Kidney (tissue), 14 donors: ENCODE results near the gene SULF2. TPM values are rescaled to one million over a fixed set of nuclear protein-coding genes. Genes with fewer than 3 reads are reported as not detected.

Experiments
- DNase-seq, 5 donors: peaks; one replicate each; pipeline ENCODE4 v3.0.0-alpha.2; 2013 to 2020
- FAIRE-seq: peaks from 2 replicates; lab custom pipeline; 2012; peaks lifted over from hg19 to GRCh38; lab: Jason Lieb, UNC
- H3K27ac ChIP-seq, 2 donors: one replicate each; pipeline ENCODE4 v1.7.0; 2013; ENCODE audit warnings: low read depth in 2 of 2, low read length in 2 of 2, inconsistent platforms in 1 of 2
- H3K27me3 ChIP-seq: one replicate; pipeline ENCODE4 v1.7.1; 2013; ENCODE audit warnings: low read length, inconsistent platforms; ENCODE audit not compliant: control insufficient read depth, insufficient read depth
- H3K36me3 ChIP-seq, 3 donors: one replicate each; pipeline versions ENCODE4 v1.7.0 to v1.7.1; 2013; ENCODE audit warnings: low read length in 3 of 3, control low read depth in 1 of 3, inconsistent platforms in 1 of 3; ENCODE audit not compliant: insufficient read depth in 3 of 3, control insufficient read depth in 2 of 3
- H3K4me1 ChIP-seq, 3 donors: one replicate each; pipeline versions ENCODE4 v1.7.0 to v1.7.1; 2013; ENCODE audit warnings: low read length in 3 of 3, inconsistent platforms in 1 of 3, low read depth in 1 of 3; ENCODE audit not compliant: control insufficient read depth in 2 of 3, insufficient read depth in 2 of 3
- H3K4me3 ChIP-seq, 3 donors: one replicate each; pipeline versions ENCODE4 v1.7.0 to v1.8.1; 2013; ENCODE audit warnings: low read length in 3 of 3, control low read depth in 1 of 3, inconsistent platforms in 1 of 3
- H3K9ac ChIP-seq, 3 donors: one replicate each; pipeline versions ENCODE4 v1.7.0 to v1.7.1; 2013; ENCODE audit warnings: low read length in 3 of 3, control low read depth in 1 of 3, inconsistent platforms in 1 of 3
- H3K9me3 ChIP-seq, 3 donors: one replicate each; pipeline versions ENCODE4 v1.7.0 to v1.7.1; 2013; ENCODE audit warnings: low read length in 3 of 3, control low read depth in 1 of 3, inconsistent platforms in 1 of 3; ENCODE audit not compliant: control insufficient read depth in 2 of 3, insufficient read depth in 1 of 3
- CTCF ChIP-seq: IDR thresholded peaks from 3 replicates; pipeline ENCODE4 v1.5.1; 2012; ENCODE audit warnings: mild to moderate bottlenecking, moderate library complexity, borderline replicate concordance; ENCODE audit not compliant: insufficient read depth; ENCODE audit errors: extremely low read depth
- intact Hi-C: fragments of 100-400 bp; cut with DNase I; formaldehyde crosslinking; loops from one replicate; pipeline ENCODE4 v1.11.1; 2022
- polyA plus RNA-seq: library from polyadenylated mRNA; stranded (reverse); fragments of 350-450 nt; fragmentation: Illumina TruSeq; extraction: RNeasy Lipid Tissue Mini Kit (QIAGEN cat#74804); gene quantifications from one replicate; pipeline ENCODE4 v1.2.3, GENCODE V29; 2014; ENCODE audit warnings: low read depth, low replicate concordance; ENCODE audit not compliant: insufficient read depth
- total RNA-seq: library from RNA; stranded (reverse); fragmentation: NEBNext Ultra II Directional; extraction: Animal tissue kit (Norgen Biotek cat#: 25700); gene quantifications from one replicate; pipeline ENCODE4 v1.2.1, GENCODE V29; 2021
- donor health status: control.
- donor health status: control.
- donor health status: control.
- donor health status: control.
- donor health status: control.
- donor health status: DM: yes; HTN: yes; CAD: no.
- donor health status: Normal renal cell carcinoma (clear cell type).

SULF2 gene
- total and polyA plus RNA-seq, 2 donors from 2014 or later: 85.1 to 257 TPM

- no peak overlapping the region for H3K27ac ChIP-seq
- TF ChIP-seq CTCF: no peak
- no peak overlapping the region for H3K9ac ChIP-seq
- H3K4me1 ChIP-seq: peaks cover 0 to 2% (median 0%) of the 10 kb centered on the region in 3 donors
- peaks cover 0 to 30% (median 8%) of the 10 kb centered on the region in 3 donors for H3K36me3 ChIP-seq
- H3K9me3 ChIP-seq: no peaks in the 10 kb centered on the region
- intact Hi-C loops: no loop called here
- DNase-seq (no peak), FAIRE-seq (no peak)
- H3K4me3 ChIP-seq: no peak overlapping the region
- H3K27me3 ChIP-seq: no peaks in the 10 kb centered on the region
These were observed 123.6 kb downstream of the SULF2 start for GRCh38 chr20:47661714-47662113.

GRCh38 chr20:47660983-47661700 is 124.1 kb downstream of the SULF2 start:
- peaks cover 0 to 30% (median 8%) of the 10 kb centered on the region in 3 donors for H3K36me3 ChIP-seq
- no peak overlapping the region for H3K4me3 ChIP-seq
- FAIRE-seq (no peak), DNase-seq (peak in 3 of 5 donors; percentile 51 to 69 (median 56))
- no peaks in the 10 kb centered on the region for H3K9me3 ChIP-seq
- H3K4me1 ChIP-seq: peaks cover 0 to 2% (median 0%) of the 10 kb centered on the region in 3 donors
- TF ChIP-seq CTCF: no peak
- no peak overlapping the region for H3K27ac ChIP-seq
- H3K9ac ChIP-seq: no peak overlapping the region
- H3K27me3 ChIP-seq: no peaks in the 10 kb centered on the region
- intact Hi-C loops: no loop called here

- intact Hi-C loops: no loop called here
- no peak for FAIRE-seq
- H3K4me3 ChIP-seq: no peak overlapping the region
- peaks cover 0 to 30% (median 8%) of the 10 kb centered on the region in 3 donors for H3K36me3 ChIP-seq
- TF ChIP-seq CTCF: no peak
- peaks cover 0 to 2% (median 0%) of the 10 kb centered on the region in 3 donors for H3K4me1 ChIP-seq
- H3K27ac ChIP-seq: no peak overlapping the region
- H3K9ac ChIP-seq: no peak overlapping the region
- no peaks in the 10 kb centered on the region for H3K27me3 ChIP-seq
- no peak for DNase-seq
- no peaks in the 10 kb centered on the region for H3K9me3 ChIP-seq
These were observed 124.7 kb downstream of the SULF2 start for GRCh38 chr20:47660602-47660905.
